Myometrial cell (primary cell): ENCODE results near the gene UPK3B. TPM values are rescaled to one million over a fixed set of nuclear protein-coding genes. Genes with fewer than 3 reads are reported as not detected.

Experiments used
- total RNA-seq: library from RNA; depleted of rRNA; stranded (reverse); fragments of >200 nt; gene quantifications from 2 replicates; pipeline ENCODE4 v1.2.3, GENCODE V29; 2015

The UPK3B gene
- not detected in 2 replicates for total RNA-seq

DNA sequence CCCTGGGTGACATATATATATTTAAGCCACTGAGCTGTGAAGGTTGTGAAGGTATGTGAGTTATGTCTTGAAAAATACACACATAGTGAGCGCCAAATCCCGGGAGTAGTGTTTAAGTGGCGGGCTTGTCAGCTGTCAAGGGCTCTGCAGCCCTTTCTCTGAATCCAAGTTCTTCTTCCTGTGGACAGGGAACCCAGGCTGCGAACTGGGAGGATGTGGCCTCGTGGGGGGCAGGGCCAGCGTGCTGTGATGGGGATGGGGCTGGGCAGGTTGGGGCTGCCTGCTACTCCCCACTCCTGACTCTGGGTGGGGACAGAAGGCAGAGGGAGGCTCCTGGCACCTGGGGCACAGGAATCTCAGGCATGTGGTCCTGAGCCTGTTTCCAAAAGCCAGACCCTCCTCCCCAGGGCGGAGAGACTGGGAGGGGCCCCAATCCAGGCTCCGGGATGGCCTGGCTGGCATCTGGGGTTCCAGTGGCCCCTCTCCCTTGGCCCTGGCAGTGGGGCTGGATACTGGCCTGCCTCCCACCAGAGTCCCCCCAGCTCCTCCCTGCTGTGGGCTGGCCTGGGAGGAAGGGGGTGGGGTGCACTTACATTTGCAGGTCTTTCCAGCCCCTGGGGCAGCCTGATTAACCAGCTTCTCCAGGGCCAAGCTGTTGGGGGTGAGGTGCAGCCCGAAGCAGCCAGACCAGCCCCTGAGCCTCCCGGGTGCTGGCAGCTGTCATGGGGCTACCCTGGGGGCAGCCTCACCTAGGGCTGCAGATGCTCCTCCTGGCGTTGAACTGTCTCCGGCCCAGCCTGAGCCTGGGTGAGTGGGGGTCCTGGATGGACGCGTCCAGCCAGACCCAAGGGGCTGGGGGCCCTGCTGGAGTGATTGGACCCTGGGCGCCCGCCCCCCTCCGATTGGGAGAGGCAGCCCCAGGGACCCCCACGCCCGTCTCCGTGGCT, at the start of gene UPK3B:
TSS of gene UPK3B (plus strand) at position 622 of the 947 bp plus-strand sequence. CDS start at position 723, 101 bp downstream.

DNA sequence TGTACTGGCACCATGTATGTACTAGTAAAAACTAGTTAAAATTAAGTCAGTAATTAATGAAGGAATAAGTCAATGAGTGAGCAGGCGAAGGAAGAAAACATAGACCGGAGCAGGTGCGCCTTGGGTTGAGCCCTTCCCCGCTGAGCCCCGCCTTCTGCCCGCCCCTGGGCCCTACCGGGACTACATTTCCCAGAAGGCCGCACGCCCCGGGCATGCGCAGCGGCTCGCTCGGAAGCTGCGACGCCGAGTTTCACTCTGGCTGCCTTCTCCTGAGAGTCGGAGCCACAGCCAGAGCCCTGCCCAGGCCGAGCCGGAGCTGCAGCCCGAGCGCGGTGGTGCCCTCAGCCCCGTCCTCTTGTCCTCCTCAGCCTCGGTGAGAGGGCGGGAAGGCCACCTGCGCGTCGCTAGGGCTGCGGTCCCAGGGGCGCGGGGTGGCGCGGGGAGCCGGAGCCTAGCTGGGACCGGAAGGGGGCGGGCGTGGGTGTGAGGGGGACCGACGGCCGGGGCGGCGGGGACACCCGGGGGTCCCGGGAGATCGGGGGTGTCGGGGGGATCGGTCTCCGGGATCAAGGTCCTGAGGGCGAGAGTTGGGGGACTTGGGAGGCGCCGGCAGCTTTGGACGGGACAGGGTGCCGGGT, 48.8 kb upstream of the UPK3B start, which contains the start of gene DTX2:
TSS of gene DTX2 (plus strand) at position 246 of the 638 bp plus-strand sequence. CDS start 18,801 bp downstream, outside the sequence.

DNA sequence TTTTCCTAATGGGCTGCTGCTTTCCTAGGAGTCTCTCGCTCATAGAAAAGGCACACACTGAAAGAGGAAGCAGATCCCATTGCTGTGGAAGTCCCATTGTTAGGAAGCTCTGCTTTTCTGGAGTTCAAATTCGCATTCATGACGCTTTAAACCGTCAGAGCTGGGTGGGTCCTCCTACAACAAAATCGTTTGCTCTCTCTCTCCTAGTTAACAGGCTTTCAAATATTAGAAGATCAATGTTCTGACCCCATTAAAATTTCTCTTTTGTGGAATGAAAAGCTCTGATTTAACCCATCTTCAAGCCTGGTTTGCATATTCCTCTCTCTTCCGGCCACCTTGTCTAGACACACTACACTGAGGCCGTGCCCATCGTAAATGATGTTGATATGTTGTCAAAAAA, 32.8 kb downstream of the UPK3B start, which contains the start of gene SPDYE16:
TSS of gene SPDYE16 (minus strand) at position 101 of the 400 bp plus-strand sequence. CDS start 1,838 bp downstream, outside the sequence.

Other genes starting within 250 kb of the UPK3B start
- gene HSPB1, start 207.9 kb upstream of the UPK3B start, total RNA-seq = 596 and 678 TPM in 2 replicates
- 36.9 and 41.8 TPM in 2 replicates for gene YWHAG, start 151.6 kb upstream of the UPK3B start, total RNA-seq
- gene SSC4D, start 100.9 kb upstream of the UPK3B start, total RNA-seq = 1.8 and 2.0 TPM in 2 replicates
- gene ZP3, start 85.6 kb upstream of the UPK3B start, total RNA-seq = 0.29 and 1.9 TPM in 2 replicates
- 9.5 and 13.1 TPM in 2 replicates for gene DTX2, start 48.8 kb upstream of the UPK3B start, total RNA-seq
- not detected in 2 replicates for gene SPDYE16, start 32.7 kb downstream of the UPK3B start, total RNA-seq
- gene POMZP3, start 116.7 kb downstream of the UPK3B start, total RNA-seq = 0.29 and 2.5 TPM in 2 replicates